ENCODE measurements around the gene LUZP2. TPM values are rescaled to one million over a fixed set of nuclear protein-coding genes. Genes with fewer than 3 reads are reported as not detected.

The LUZP2 gene
- total RNA-seq, 1 donor from 2014 or later, result 0.18 TPM

DNA sequence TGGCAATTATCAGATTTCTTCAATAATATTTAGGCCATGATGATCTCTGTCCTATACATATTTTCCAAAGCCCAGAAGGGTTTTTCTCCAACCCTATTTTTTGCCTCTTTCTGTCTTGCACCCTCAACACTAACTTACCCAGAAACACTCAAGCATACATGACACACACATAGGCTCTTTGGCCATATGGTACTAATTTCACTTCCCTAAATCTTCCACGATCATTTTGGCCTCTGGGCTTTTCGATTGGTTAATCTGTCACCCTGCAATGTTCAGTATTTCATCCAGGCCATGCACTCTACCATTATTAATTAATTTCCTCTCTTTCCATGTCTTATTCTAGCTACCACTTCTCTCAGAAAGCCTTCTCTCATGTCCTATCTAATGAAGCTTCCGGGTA lies 59.8 kb downstream of the LUZP2 start:
- intact Hi-C loops (cut with DNase I), result no loop called here
- ATAC-seq (no peak), DNase-seq (ENCODE audit: low spot score) (no peak)

DNA sequence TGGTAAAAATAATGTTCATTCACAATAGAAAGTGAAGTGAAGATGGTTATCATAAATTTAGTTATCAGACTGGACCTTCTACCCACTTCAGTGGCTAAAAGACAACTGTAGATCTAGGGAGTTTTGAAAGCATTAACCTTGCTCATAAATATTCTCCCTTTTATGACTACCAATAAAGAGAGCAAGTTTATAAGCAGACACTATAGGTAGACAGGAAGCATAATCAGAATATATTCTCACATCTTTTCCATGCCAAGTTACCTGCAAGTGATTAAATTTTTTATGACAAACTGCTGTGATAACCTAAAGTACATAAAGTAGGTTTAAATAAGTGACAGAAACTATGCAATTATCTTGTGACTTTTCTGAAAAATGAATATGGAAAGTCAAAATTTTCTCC lies 62.5 kb downstream of the LUZP2 start:
- no peak for ATAC-seq
- intact Hi-C loops (cut with DNase I), result no loop called here
- DNase-seq (ENCODE audit: low spot score), result no peak

DNA sequence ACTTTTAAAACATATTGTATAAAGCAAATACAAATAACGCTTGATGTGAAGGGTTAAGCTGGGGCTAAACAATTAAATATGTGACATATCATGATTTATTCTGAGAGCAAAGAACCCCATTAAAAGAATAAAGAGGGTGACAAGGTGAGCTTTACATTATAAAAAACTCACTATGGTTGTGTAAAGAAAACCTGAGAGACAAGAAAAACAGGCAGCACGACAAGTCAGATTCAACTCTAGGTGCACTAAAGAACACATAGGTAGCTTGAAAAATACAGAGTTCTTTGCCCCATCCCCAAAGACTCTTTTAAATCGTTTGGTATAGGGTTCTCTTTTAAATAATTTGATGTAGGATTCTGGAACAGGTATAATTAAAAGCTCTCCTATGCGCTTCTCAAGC lies 63.5 kb downstream of the LUZP2 start:
- intact Hi-C loops (cut with DNase I), result no loop called here
- DNase-seq (ENCODE audit: low spot score) (no peak), ATAC-seq (no peak)

DNA sequence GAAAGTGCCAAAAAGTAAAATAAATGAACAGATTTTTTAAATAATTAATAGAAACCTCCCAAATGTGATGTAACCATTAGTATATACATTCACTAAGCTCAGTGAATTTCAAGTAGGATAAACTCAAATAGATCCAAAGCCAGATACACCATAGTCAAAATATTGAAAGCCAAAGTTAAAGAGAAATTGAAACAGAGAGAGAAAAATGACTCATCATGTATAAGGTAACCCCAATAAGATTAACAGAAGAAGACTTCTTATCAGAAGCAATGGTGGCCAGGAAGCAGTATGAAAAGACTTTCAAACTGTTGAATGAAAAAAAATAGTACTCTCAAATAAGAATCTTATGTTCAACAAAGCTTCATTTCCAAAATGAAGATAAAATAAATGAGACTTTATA lies 70.5 kb downstream of the LUZP2 start:
- ATAC-seq, result no peak

DNA sequence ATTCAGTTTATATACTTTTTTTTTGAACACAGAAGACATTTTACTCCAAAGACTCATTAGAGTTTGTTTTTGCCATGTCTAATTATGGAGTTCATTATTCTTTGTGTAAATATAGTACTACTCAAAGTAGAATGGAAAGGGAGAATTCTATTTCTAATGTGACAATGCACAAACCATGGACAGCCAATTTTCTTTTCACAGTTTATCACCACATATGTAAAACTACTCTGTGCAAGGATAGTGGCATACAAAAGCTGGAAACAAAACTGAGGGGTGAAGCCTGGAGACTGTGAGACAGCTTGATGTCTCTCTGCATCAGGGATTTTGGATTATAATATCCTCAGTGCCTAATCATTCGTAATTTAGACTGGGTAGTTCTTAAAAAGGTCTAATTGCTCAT lies 75.5 kb downstream of the LUZP2 start:
- intact Hi-C loops (cut with DNase I), result no loop called here
- ATAC-seq (no peak), DNase-seq (ENCODE audit: low spot score) (no peak)

More for the DNA sequence above, 70.5 kb downstream of the LUZP2 start:
- no peak for DNase-seq (ENCODE audit: low spot score)
- intact Hi-C loops (cut with DNase I), result no loop called here

- intact Hi-C loops (cut with DNase I), result no loop called here
- ATAC-seq (no peak), DNase-seq (ENCODE audit: low spot score) (no peak)
Observed at GRCh38 chr11:24574461-24574860, 77.6 kb downstream of the LUZP2 start.

DNA sequence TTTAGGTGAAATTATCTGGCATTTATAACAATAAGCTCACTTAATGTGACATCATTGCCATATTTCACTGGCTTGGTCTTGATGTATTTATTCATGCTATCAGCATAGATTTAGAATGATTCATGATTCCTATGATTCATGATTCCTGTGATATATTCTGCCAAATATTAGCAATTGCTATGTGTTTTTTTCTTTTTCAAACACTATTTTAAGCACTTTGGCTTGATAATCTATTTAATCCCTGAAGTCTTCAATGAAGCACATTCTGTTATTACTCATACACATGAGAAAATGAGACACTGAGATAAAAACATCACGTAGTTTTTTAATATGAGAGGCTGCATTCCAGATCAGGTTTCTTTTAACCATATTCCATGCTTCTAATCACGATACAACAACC lies 78.5 kb downstream of the LUZP2 start:
- ATAC-seq (no peak), DNase-seq (ENCODE audit: low spot score) (no peak)
- intact Hi-C loops (cut with DNase I), result no loop called here

GRCh38 chr11:24585192-24585591 lies 88.3 kb downstream of the LUZP2 start:
- no peak for ATAC-seq
- intact Hi-C loops (cut with DNase I), result no loop called here

DNA sequence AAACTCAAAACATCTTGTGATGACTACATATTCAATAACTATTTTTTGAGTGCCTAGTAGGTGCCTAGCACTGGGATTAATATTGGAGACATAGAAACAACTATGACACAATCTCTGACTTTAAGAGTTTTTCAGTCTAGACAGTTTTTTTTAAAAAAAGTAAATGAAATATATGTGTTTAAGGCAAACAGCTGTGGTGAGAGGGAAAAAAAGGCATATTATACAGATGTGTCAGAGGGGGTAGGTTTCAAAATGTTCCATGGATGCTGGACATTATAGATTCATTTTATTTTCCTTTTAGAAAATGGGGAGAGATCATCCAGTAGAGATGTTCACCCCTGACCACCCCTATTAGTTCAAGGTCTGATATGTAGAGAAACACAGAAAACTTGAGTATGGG lies 90.8 kb downstream of the LUZP2 start:
- DNase-seq (ENCODE audit: low spot score) (no peak), ATAC-seq (no peak)
- intact Hi-C loops (cut with DNase I), result no loop called here

More at GRCh38 chr11:24585192-24585591, 88.3 kb downstream of the LUZP2 start:
- no peak for DNase-seq (ENCODE audit: low spot score)

DNA sequence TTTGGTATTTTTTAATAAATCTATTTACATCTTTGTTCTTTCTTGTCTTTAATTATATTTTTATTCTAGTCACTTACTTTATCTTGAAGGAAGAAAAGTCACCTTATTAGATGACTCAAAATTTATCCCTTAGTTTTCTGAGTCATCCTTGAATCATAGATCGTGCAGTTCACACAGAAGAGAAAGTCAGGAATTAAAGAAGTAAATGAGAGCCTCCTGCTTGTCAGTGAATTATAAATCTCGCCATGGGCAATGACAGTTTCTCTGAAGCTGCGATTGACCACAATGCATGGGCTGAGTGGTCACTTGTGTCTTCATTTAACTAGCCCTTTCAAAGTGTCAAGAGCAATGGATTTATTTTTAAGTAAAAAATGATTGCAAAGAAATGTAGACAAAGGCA lies 91.2 kb downstream of the LUZP2 start:
- no peak for ATAC-seq

GRCh38 chr11:24589064-24589463 lies 92.2 kb downstream of the LUZP2 start:
- intact Hi-C loops (cut with DNase I), result no loop called here
- no peak for DNase-seq (ENCODE audit: low spot score)
- no peak for ATAC-seq

More for the DNA sequence above, 91.2 kb downstream of the LUZP2 start:
- no peak for DNase-seq (ENCODE audit: low spot score)
- intact Hi-C loops (cut with DNase I), result no loop called here

DNA sequence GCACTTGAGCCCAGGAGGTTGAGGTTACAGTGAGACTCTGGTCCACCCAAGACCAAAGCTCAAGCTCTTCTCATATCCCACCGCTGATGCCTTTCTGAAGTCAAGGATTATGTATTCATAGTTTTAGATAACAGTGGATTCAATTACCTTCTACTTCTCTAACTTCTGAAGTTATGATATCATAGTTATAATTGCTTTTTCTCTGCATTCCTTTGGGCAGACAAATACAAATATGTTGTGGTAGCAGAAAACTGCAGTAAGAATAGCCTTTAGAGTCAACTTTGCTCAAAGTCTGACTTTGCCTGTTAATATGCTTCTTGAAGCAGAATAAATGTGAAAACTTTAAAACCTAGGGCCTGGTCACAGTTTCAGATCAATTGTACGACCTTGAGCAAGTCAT lies 94.4 kb downstream of the LUZP2 start:
- ATAC-seq, result no peak
- no peak for DNase-seq (ENCODE audit: low spot score)
- intact Hi-C loops (cut with DNase I), result no loop called here

DNA sequence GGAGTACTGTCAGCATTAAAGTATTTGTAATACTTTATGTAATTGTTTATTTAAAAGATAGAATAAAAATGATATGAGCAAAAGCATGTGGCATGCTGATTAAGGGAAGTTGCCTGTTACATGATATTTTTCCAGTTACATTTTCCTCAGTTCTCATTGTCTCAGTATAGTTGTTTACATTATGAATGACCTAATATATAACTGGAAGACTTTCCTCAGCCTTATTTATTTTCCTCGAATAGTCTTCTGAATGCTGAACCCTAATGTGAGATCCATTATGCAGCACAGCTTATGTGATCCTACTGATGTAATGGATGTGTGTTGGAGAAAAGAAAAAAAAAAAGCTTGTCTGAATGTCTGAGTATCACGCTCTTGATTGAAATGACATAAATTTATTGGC lies 95.5 kb downstream of the LUZP2 start:
- no peak for DNase-seq (ENCODE audit: low spot score)
- intact Hi-C loops (cut with DNase I), result loop anchor here (2.0 kb wide), 1 partner anchor 52 kb away; no protein-coding TSS in a partner anchor
- ATAC-seq, result no peak

DNA sequence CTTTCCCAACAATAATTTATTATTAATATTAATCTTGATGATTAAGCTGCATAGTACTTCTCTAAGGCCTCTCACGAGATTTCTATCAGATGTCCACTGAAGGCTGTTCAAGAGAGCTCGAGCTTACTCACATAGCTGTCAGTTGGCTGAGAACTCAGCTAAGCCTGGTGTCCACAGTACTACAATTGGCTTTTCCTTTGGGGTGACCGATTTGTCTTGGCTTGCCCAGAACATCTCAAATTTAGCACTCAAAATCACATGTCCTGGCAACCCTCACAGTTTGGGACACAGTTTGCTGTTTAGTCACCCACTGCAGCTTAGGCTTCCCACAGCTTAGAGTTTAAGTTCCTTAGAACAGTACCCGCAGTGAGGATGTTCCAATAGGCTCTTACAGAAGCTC lies 96.5 kb downstream of the LUZP2 start:
- intact Hi-C loops (cut with DNase I), result loop anchor here (2.0 kb wide), 1 partner anchor 51 kb away; no protein-coding TSS in a partner anchor
- no peak for ATAC-seq

DNA sequence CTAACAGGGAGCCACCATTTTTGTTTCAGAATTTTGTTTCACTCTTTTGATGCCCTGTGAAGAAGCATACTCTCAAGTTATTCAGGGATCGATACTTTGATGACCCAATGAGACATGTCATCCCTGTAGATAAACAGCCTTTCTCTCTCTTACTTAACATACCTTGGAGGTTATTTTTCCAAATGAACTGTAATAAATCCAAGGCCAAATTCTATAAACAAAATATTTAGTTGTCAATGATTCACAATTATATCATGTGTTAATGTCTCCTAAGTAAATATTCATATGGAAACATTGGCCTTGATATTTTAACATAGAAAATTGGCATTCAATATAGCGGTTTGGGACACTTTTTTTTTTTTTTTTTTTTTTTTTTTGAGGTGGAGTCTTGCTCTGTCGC lies 97.5 kb downstream of the LUZP2 start:
- DNase-seq (ENCODE audit: low spot score), result no peak
- intact Hi-C loops (cut with DNase I), result no loop called here
- no peak for ATAC-seq

More for the DNA sequence above, 96.5 kb downstream of the LUZP2 start:
- no peak for DNase-seq (ENCODE audit: low spot score)

DNA sequence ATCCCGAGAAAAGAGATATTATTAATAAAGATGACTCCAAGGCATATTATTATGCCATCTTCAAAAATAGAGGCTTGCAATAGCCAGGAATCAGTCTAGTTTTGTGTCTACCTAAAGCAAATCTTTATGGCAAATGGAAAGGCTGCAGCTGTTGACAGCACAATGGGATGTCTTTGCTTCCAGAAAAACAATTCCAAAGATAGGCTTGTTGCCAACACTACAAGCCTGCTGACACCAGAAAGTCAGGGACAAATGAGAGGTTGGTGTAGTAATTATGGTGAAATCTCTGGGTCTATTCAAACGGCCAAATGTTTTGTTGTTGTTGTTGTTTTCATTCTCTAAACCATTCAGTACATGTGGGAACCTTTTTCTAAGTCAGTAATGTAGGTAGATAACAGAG lies 101.8 kb downstream of the LUZP2 start:
- DNase-seq (ENCODE audit: low spot score) (no peak), ATAC-seq (no peak)
- intact Hi-C loops (cut with DNase I), result no loop called here

- ATAC-seq, result no peak
- DNase-seq (ENCODE audit: low spot score), result no peak
- intact Hi-C loops (cut with DNase I), result no loop called here
Observed at GRCh38 chr11:24609192-24610119, 112.6 kb downstream of the LUZP2 start.

DNA sequence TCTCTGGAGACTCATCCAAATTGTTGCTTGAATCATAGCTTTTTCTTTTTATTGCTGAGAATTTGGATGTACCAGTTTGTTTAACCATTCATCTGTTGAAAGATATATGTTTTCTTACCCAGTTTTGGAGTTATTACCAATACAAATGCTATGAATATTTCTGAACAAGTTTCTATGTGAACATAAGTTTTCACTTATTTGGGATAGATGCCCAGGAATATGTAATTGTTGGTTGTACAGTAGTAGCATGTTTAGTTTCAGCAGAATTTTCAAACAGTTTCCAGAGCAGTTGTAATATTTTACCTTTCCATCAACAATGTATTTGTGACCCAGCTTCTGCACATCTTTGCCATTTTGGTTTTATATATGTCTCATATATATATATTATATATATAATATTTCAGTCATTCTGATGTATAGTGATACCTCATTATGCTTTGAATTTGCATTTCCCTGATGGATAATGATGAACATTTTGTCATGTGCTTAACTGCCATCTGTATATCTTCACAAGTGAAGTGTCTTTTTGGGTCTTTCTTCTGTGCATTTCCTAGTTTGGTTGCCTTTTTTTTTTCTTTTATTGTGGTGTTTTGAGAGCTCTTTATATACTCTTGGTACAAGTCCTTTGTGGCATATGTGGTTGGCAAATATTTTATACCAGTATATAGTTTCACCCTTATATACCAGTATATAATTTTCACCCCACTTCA lies 118.8 kb downstream of the LUZP2 start:
- intact Hi-C loops (cut with DNase I), result no loop called here
- no peak for DNase-seq (ENCODE audit: low spot score)
- no peak for ATAC-seq

- no peak for DNase-seq (ENCODE audit: low spot score)
- ATAC-seq, result no peak
- intact Hi-C loops (cut with DNase I), result no loop called here
Observed at GRCh38 chr11:24617856-24618255, 121.0 kb downstream of the LUZP2 start.

- intact Hi-C loops (cut with DNase I), result no loop called here
- ATAC-seq, result no peak
- no peak for DNase-seq (ENCODE audit: low spot score)
Observed at GRCh38 chr11:24619900-24620299, 123.0 kb downstream of the LUZP2 start.
